Neural crest cell (in vitro differentiated cells): Measurements from ENCODE around the gene FKRP. TPM values are rescaled to one million over a fixed set of nuclear protein-coding genes. Genes with fewer than 3 reads are reported as not detected.
A peak's percentile ranks its signal among the peaks of the same experiment; 100 is the strongest.
"Not testable (repeated sequence)": the region's sequence is repeated elsewhere in the genome, so short reads cannot be mapped to it uniquely, and the experiment has no call there.

Experiments
- DNase-seq: peaks from one replicate; pipeline ENCODE4 v3.0.0; 2021; ENCODE audit warnings: low read depth, mixed read lengths, low spot score
- H3K27ac Mint-ChIP-seq: one replicate; pipeline ENCODE4 v1.8.0; 2021; ENCODE audit warnings: mild to moderate bottlenecking, mixed read lengths; ENCODE audit not compliant: unreplicated experiment
- H3K27me3 Mint-ChIP-seq: 2 replicates; pipeline ENCODE4 v1.8.0; 2021; ENCODE audit warnings: low read depth, mild to moderate bottlenecking, mixed read lengths
- H3K36me3 Mint-ChIP-seq: 2 replicates; pipeline ENCODE4 v1.8.0; 2021; ENCODE audit warnings: low read depth, mild to moderate bottlenecking, mixed read lengths
- H3K4me1 Mint-ChIP-seq: 2 replicates; pipeline ENCODE4 v1.8.0; 2021; ENCODE audit warnings: mixed read lengths
- H3K4me3 Mint-ChIP-seq: one replicate; pipeline ENCODE4 v1.8.0; 2021; ENCODE audit warnings: mild to moderate bottlenecking, mixed read lengths
- H3K9me3 Mint-ChIP-seq: 2 replicates; pipeline ENCODE4 v1.8.0; 2021; ENCODE audit warnings: mixed read lengths
- CTCF ChIP-seq: fragments of 200-600 bp; sonication (generic); conservative IDR thresholded peaks from 2 replicates; pipeline ENCODE4 v1.5.0; 2021; ENCODE audit warnings: antibody characterized with exemption, mild to moderate bottlenecking
- total RNA-seq: library from RNA; stranded (reverse); gene quantifications from 2 replicates; pipeline ENCODE4 v1.2.1, GENCODE V29; 2021

The FKRP gene
- total RNA-seq, 1 donor from 2014 or later = 38.6 TPM

- peaks cover 4% of the 10 kb centered on the region for H3K4me1 Mint-ChIP-seq
- no peaks in the 10 kb centered on the region for H3K9me3 Mint-ChIP-seq
- no peak overlapping the region for H3K4me3 Mint-ChIP-seq
- H3K27me3 Mint-ChIP-seq = no peaks in the 10 kb centered on the region
- H3K36me3 Mint-ChIP-seq = peaks cover 6% of the 10 kb centered on the region
- H3K27ac Mint-ChIP-seq = no peak overlapping the region
- no peak for TF ChIP-seq CTCF
- DNase-seq = no peak
These were observed 10.1 kb downstream of the FKRP start for GRCh38 chr19:46755853-46756543.

GRCh38 chr19:46756544-46756888 is 10.7 kb downstream of the FKRP start:
- no peaks in the 10 kb centered on the region for H3K27me3 Mint-ChIP-seq
- no peaks in the 10 kb centered on the region for H3K9me3 Mint-ChIP-seq
- H3K36me3 Mint-ChIP-seq = peaks cover 6% of the 10 kb centered on the region
- DNase-seq = no peak
- H3K4me1 Mint-ChIP-seq = peaks cover 4% of the 10 kb centered on the region
- TF ChIP-seq CTCF = no peak
- H3K27ac Mint-ChIP-seq = no peak overlapping the region
- no peak overlapping the region for H3K4me3 Mint-ChIP-seq

GRCh38 chr19:46759206-46759605 is 13.3 kb downstream of the FKRP start:
- H3K36me3 Mint-ChIP-seq = no peaks in the 10 kb centered on the region
- no peak for TF ChIP-seq CTCF
- no peaks in the 10 kb centered on the region for H3K4me1 Mint-ChIP-seq
- H3K9me3 Mint-ChIP-seq = no peaks in the 10 kb centered on the region
- H3K4me3 Mint-ChIP-seq = no peak overlapping the region
- H3K27ac Mint-ChIP-seq = no peak overlapping the region
- H3K27me3 Mint-ChIP-seq = no peaks in the 10 kb centered on the region
- no peak for DNase-seq

GRCh38 chr19:46759817-46760333 is 14.0 kb downstream of the FKRP start:
- Mint-ChIP-seq H3K4me3 (no peak overlapping the region), H3K9me3 (no peaks in the 10 kb centered on the region), H3K4me1 (peaks cover 2% of the 10 kb centered on the region), H3K27me3 (no peaks in the 10 kb centered on the region), H3K27ac (peak overlapping the region; percentile 67), H3K36me3 (no peaks in the 10 kb centered on the region)
- no peak for TF ChIP-seq CTCF
- DNase-seq = no peak

GRCh38 chr19:46760363-46760762 is 14.5 kb downstream of the FKRP start:
- H3K27me3 Mint-ChIP-seq = no peaks in the 10 kb centered on the region
- H3K4me3 Mint-ChIP-seq = no peak overlapping the region
- no peaks in the 10 kb centered on the region for H3K36me3 Mint-ChIP-seq
- no peak overlapping the region for H3K27ac Mint-ChIP-seq
- H3K4me1 Mint-ChIP-seq = peaks cover 4% of the 10 kb centered on the region
- no peak for DNase-seq
- no peaks in the 10 kb centered on the region for H3K9me3 Mint-ChIP-seq
- TF ChIP-seq CTCF = no peak

- H3K36me3 Mint-ChIP-seq, DNase-seq, H3K4me3 Mint-ChIP-seq, H3K27me3 Mint-ChIP-seq, H3K9me3 Mint-ChIP-seq, H3K27ac Mint-ChIP-seq, H3K4me1 Mint-ChIP-seq: not testable (repeated sequence)
These were observed 15.0 kb downstream of the FKRP start for GRCh38 chr19:46760897-46761296.
